Femur (tissue), 1 donor: Measurements from ENCODE around the gene CNTNAP4.

Experiments
- DNase-seq: peaks from one replicate; pipeline ENCODE4 v3.0.0-alpha.2; 2017

Gene CNTNAP4

GRCh38 chr16:76500006-76500405, 222.8 kb downstream of the CNTNAP4 start:
- no peak for DNase-seq

GRCh38 chr16:76502063-76502462, 224.9 kb downstream of the CNTNAP4 start:
- DNase-seq = no peak

- no peak for DNase-seq
Observed at GRCh38 chr16:76502555-76502954, 225.4 kb downstream of the CNTNAP4 start.

GRCh38 chr16:76503091-76503490, 225.9 kb downstream of the CNTNAP4 start:
- DNase-seq = no peak

GRCh38 chr16:76511203-76511602, 234.0 kb downstream of the CNTNAP4 start:
- DNase-seq = no peak

GRCh38 chr16:76518781-76519180, 241.6 kb downstream of the CNTNAP4 start:
- DNase-seq = no peak

GRCh38 chr16:76524356-76524755, 247.2 kb downstream of the CNTNAP4 start:
- DNase-seq = no peak

GRCh38 chr16:76524769-76525168, 247.6 kb downstream of the CNTNAP4 start:
- no peak for DNase-seq

GRCh38 chr16:76527244-76527643, 250.0 kb downstream of the CNTNAP4 start:
- no peak for DNase-seq

GRCh38 chr16:76529120-76529519, 251.9 kb downstream of the CNTNAP4 start:
- no peak for DNase-seq

GRCh38 chr16:76531236-76531635, 254.0 kb downstream of the CNTNAP4 start:
- DNase-seq = no peak

- no peak for DNase-seq
Observed at GRCh38 chr16:76532188-76532973, 255.2 kb downstream of the CNTNAP4 start.

- no peak for DNase-seq
Observed at GRCh38 chr16:76539609-76540008, 262.4 kb downstream of the CNTNAP4 start.

- DNase-seq = no peak
Observed at GRCh38 chr16:76541070-76541469, 263.9 kb downstream of the CNTNAP4 start.

- no peak for DNase-seq
Observed at GRCh38 chr16:76565542-76565941, 288.3 kb downstream of the CNTNAP4 start.

- DNase-seq = no peak
Observed at GRCh38 chr16:76571755-76572154, 294.6 kb downstream of the CNTNAP4 start.

- DNase-seq = no peak
Observed at GRCh38 chr16:76573281-76573680, 296.1 kb downstream of the CNTNAP4 start.

- no peak for DNase-seq
Observed at GRCh38 chr16:76574651-76575050, 297.4 kb downstream of the CNTNAP4 start.

GRCh38 chr16:76576526-76576925, 299.3 kb downstream of the CNTNAP4 start:
- DNase-seq = no peak

GRCh38 chr16:76577003-76577402, 299.8 kb downstream of the CNTNAP4 start:
- DNase-seq = no peak

GRCh38 chr16:76579277-76579922, 302.2 kb downstream of the CNTNAP4 start:
- no peak for DNase-seq

GRCh38 chr16:76583466-76583865, 306.3 kb downstream of the CNTNAP4 start:
- peak; percentile 51 for DNase-seq

- DNase-seq = no peak
Observed at GRCh38 chr16:76583945-76584344, 306.7 kb downstream of the CNTNAP4 start.

GRCh38 chr16:76598498-76598897, 321.3 kb downstream of the CNTNAP4 start:
- no peak for DNase-seq

GRCh38 chr16:76607317-76607716, 330.1 kb downstream of the CNTNAP4 start:
- no peak for DNase-seq
